Stimulated activated naive CD8-positive, alpha-beta T cell treated with anti-CD3 and anti-CD28 coated beads, Interleukin-15, amount 100 ng/mL, for 72 hours (primary cell): Measurements from ENCODE around the gene SPATA20.

Source experiments
- ATAC-seq: fragments of 150-1000 bp; cut with Tn5 transposase; 2 replicates; pipeline ENCODE4 v1.10.0; 2021; ENCODE audit warnings: mild to moderate bottlenecking, moderate library complexity
- DNase-seq, 2 donors: peaks; one replicate each; pipeline ENCODE4 v3.0.0; 2021 to 2022
- H3K27ac Mint-ChIP-seq, 2 donors: one replicate each; pipeline ENCODE4 v1.8.0; 2022; ENCODE audit warnings: mild to moderate bottlenecking in 2 of 2, mixed read lengths in 2 of 2, moderate library complexity in 2 of 2
- H3K27me3 Mint-ChIP-seq: one replicate; pipeline ENCODE4 v1.8.0; 2022; ENCODE audit warnings: mixed read lengths
- H3K4me1 Mint-ChIP-seq: one replicate; pipeline ENCODE4 v1.8.0; 2022; ENCODE audit warnings: mild to moderate bottlenecking, mixed read lengths
- H3K4me3 Mint-ChIP-seq, 2 donors: one replicate each; pipeline ENCODE4 v1.8.0; 2022; ENCODE audit warnings: mild to moderate bottlenecking in 2 of 2, mixed read lengths in 2 of 2, moderate library complexity in 1 of 2
- H3K9me3 Mint-ChIP-seq, 2 donors: one replicate each; pipeline ENCODE4 v1.8.0; 2022; ENCODE audit warnings: mixed read lengths in 2 of 2

SPATA20 gene

DNA sequence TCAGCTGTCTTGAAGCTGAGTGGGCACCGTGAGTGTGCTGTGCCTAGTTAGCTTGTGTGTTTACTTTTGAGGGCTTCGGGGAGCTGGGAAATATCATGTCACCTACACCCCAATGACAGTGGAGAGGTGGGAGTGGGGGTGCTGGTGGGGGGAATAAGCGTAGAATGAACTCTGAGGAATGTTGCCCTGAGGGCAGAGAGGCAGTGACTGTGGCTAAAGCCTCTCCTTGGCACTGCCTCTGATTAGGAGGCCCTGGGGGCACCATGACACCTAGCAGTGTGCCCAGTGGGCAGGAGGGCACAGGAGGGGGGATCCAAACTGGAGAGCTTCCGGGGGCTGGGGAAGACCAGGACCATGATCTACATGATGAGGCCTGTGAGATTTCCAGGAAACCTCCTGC is 38.4 kb downstream of the SPATA20 start:
- ATAC-seq (no peak), DNase-seq (no peak)
- Mint-ChIP-seq H3K27me3 (peaks cover 27% of the 10 kb centered on the region), H3K27ac (peak overlapping the region in 1 of 2 donors; percentile 21), H3K9me3 (no peaks in the 10 kb centered on the region), H3K4me3 (no peak overlapping the region), H3K4me1 (no peaks in the 10 kb centered on the region)

DNA sequence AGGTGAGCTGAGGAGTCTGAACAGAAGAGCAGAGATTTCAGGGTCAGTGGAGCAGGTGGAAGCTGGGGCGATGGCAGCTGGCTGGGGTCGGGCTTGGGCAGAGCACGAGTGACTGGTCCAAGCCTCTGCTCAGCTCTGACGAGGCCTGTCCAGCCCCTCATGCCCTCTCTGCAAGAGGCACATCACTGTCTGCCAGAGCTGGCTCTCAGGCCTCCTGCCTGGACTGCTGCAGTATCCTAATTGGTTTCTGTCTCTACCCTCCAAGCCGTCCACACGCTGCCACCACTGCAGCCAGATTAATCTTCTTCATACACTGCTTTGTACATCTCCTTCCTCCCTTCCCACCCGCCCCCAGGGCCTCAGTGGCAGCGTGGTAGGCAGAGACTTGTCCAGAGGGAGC is 38.9 kb downstream of the SPATA20 start:
- Mint-ChIP-seq H3K4me1 (no peaks in the 10 kb centered on the region), H3K4me3 (no peak overlapping the region), H3K9me3 (no peaks in the 10 kb centered on the region), H3K27ac (peak overlapping the region in 1 of 2 donors; percentile 21), H3K27me3 (peaks cover 22% of the 10 kb centered on the region)
- DNase-seq (no peak), ATAC-seq (no peak)

DNA sequence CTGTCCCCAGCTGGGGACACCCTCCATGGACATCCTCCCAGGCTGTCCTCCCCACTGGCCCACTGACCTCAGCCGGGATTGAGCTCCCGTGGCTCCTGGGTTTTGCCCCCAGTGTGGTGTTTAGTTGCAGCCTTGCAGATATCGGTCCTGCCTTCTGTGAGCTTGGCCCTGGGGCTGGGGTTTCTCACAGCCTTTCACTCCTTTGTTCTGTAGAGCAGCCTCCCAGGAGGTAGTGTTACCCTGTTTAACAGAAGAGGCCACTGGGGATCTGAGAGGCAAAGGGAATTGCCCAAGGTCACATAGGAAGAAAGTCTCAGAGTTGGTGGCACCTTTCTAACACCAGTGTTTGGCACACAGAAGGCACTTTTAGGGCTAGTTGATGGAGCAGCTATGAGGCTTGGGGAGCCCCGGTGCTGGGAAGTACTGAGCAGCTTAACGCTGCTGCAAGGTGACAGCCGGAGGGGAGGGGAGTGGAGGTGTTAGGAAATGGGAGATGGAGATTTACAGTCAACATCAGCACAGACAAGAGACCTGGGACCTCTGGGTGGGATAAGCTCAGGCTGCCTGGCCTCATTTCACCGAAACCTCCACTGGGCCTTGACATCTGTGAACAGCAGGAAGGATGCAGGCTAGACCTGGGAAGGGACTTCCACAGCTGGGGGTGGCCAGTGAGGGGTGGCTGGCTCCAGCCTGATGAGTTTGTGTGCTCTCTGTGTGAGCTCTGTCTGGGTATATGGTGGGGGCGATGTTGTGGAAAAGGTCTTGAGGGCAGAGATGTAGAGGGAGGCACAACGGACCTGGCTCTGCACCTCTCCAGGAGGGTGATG is 39.7 kb downstream of the SPATA20 start:
- no peak for DNase-seq
- Mint-ChIP-seq H3K27ac (peak overlapping the region in 1 of 2 donors; percentile 74), H3K9me3 (no peaks in the 10 kb centered on the region), H3K4me3 (no peak overlapping the region), H3K27me3 (peaks cover 22% of the 10 kb centered on the region), H3K4me1 (no peaks in the 10 kb centered on the region)
- ATAC-seq: no peak

DNA sequence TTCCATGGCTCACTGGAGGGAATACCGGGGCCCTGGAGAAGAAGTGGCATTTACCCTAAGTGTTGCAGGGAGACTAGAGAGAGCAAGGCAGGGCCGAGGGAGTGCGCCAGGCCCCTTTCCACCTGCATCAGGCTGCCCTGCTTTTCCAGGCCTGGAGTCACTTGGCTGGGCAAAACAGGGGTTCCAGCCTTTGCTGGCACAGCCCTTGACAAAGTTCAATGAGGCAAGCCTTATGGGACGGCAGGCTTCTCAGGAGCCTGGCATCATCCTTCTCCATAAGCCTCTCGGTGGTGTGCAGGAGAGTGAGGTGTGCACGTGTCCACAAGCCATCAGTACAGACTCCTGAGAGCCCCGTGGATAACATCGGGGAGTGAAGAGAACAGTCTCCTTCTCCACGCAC is 40.6 kb downstream of the SPATA20 start:
- Mint-ChIP-seq H3K27ac (no peak overlapping the region), H3K27me3 (peaks cover 13% of the 10 kb centered on the region), H3K9me3 (no peaks in the 10 kb centered on the region), H3K4me3 (no peak overlapping the region), H3K4me1 (no peaks in the 10 kb centered on the region)
- DNase-seq: no peak
- ATAC-seq: no peak

DNA sequence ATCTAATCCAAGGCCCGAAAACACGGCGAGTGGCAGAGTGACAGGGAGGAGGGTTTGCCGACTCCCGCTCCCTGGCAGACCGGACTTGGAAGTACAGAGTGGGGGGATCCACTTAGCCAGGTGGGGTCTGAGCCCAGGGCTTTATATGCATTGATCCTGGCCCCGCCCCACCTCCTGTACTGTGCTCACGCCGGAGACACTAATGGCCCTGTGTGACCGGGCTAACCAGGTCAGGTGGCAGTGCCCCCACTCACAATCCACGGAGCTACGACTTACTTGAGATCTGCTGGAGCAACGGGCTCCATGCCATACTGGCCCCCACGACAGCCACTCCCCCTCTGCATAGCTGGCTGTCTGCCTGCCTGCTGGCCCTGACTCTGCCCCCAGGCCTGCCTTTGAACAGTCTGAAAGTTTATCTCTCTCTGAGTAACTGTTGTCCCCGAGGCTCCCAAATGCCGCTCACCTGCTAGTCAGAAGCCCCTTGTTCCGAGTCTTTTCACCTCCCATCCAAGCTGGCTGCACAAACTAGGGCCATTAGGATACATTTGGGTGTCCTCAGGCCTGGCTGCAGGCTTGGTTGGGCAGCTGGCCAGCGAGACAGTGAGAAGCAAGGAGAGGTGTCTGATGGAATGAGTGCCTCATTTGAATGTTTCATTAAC is 41.5 kb downstream of the SPATA20 start:
- peaks cover 8% of the 10 kb centered on the region for H3K27me3 Mint-ChIP-seq
- H3K9me3 Mint-ChIP-seq: no peaks in the 10 kb centered on the region
- H3K4me3 Mint-ChIP-seq: no peak overlapping the region
- ATAC-seq (no peak), DNase-seq (no peak)
- no peak overlapping the region for H3K27ac Mint-ChIP-seq
- H3K4me1 Mint-ChIP-seq: no peaks in the 10 kb centered on the region

DNA sequence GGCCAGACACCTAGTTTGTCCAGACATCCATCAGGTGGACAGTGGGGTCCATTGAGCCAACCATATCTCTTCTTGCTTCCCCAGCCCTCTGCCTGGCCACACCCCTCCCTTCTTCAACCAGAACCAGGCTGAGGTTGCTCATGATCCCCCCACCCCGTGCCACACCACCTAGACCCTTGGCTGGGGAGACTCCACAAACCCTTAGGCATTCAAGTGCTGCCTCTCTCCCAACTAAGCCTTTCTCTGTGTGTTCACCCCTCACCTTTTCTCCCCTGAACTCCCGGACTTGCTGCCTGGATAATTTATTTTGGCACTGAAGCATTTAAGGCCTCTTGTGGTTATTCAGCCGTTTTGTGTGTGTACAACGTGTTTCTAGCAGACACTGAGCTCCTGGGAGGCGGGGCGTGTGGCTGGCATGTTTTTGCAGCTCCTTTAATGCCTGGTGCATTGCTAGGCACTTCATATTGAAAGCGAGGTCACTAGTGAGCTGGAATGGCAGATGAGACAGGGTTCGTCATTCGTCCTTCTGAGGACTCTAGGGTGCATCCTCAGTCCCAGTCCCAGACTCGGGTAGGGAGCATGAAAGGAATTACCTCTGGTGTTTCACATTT is 42.2 kb downstream of the SPATA20 start:
- ATAC-seq (no peak), DNase-seq (no peak)
- Mint-ChIP-seq H3K9me3 (no peaks in the 10 kb centered on the region), H3K27me3 (peaks cover 1% of the 10 kb centered on the region), H3K4me3 (no peak overlapping the region), H3K4me1 (no peaks in the 10 kb centered on the region), H3K27ac (no peak overlapping the region)

DNA sequence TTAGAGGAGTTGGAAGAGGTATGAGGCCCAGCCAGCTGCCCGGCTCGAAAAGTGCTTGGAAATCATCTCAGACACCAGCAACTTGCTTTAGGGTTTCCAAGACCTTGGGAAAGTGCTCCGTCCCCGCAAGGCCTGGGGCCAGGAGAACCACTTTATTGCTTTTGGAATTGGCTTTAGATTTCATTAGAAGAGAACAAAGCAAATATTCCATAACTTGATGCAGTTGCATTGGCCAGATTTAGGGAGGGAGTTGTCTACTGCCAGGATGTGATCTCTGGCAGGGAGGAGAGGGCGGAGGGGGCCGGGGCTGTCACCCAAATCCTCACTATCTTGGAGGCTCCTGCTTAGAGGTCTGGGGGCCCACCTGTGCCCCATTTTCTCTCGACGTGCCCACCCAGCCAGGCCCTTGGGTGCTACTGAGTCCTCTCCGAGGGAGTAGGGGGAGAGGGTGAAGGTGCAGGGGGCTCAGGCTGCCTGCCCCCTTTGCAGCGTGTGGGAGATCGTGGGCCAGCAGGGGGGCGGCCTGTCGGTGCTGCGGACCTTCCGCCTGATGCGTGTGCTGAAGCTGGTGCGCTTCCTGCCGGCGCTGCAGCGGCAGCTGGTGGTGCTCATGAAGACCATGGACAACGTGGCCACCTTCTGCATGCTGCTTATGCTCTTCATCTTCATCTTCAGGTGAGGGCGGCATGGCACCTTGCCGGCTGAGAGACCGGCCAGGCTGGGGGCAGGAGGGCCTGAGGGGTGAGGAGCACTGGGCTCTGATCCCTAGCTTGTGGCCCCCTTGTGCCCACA is 44.2 kb downstream of the SPATA20 start:
- no peak overlapping the region for H3K27ac Mint-ChIP-seq
- no peaks in the 10 kb centered on the region for H3K9me3 Mint-ChIP-seq
- H3K4me1 Mint-ChIP-seq: no peaks in the 10 kb centered on the region
- ATAC-seq (no peak), DNase-seq (no peak)
- no peaks in the 10 kb centered on the region for H3K27me3 Mint-ChIP-seq
- no peak overlapping the region for H3K4me3 Mint-ChIP-seq

DNA sequence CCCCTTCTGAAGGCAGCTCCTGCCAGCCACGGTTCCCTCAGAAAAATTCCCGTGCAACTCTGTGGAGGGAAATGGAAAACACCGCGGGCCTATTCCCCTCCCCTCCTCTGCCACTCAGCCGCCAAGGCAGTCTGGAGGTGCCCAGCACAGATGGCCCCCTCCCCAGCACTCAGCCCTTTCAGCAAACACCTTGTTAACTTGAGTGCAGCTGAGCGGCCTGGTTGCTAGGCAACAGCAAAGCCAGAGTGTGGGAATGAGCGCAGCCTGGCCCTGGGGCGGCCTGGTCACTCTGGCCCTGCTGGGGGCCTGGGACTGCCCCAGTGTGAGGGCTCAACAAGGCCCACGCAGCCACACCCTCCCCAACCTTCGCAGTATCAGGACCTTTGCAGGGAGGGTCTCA is 46.3 kb downstream of the SPATA20 start:
- H3K27ac Mint-ChIP-seq: no peak overlapping the region
- no peaks in the 10 kb centered on the region for H3K9me3 Mint-ChIP-seq
- ATAC-seq (no peak), DNase-seq (no peak)
- H3K27me3 Mint-ChIP-seq: no peaks in the 10 kb centered on the region
- no peaks in the 10 kb centered on the region for H3K4me1 Mint-ChIP-seq
- no peak overlapping the region for H3K4me3 Mint-ChIP-seq

DNA sequence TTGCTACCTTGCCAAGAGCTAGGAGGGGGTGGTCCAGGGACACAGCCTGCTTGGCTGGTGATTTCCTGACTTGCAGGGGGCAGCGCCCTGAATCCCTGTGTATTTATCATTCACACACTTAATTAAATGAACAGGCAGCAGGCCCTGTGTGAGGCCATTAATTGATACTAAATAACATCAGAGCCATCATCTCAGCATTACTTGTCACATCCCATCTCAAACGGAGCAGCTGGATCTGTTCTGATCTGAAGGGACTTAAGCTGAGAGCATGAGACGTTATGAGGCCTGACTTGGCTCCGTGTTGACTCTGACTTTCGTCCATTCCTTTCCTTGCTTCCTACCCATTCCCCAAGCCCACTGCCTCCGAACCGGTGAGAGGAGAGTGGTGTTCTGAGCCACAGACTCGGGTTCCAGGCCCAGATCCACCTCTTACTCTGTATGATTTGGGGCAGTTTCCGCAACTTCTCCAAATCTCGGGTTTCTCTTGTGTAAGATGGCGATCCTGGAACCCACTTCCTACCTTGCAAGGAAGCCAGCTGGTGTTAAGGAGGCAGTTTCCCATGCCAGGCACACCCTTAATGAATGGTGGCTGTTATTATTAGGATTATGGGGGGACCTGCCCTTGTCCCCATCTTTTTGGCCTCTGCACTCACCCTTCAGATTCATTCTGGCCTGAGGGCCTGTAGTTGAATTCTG is 47.3 kb downstream of the SPATA20 start:
- H3K4me1 Mint-ChIP-seq: no peaks in the 10 kb centered on the region
- no peak for ATAC-seq
- H3K27ac Mint-ChIP-seq: no peak overlapping the region
- no peak for DNase-seq
- no peaks in the 10 kb centered on the region for H3K27me3 Mint-ChIP-seq
- no peak overlapping the region for H3K4me3 Mint-ChIP-seq
- no peaks in the 10 kb centered on the region for H3K9me3 Mint-ChIP-seq

DNA sequence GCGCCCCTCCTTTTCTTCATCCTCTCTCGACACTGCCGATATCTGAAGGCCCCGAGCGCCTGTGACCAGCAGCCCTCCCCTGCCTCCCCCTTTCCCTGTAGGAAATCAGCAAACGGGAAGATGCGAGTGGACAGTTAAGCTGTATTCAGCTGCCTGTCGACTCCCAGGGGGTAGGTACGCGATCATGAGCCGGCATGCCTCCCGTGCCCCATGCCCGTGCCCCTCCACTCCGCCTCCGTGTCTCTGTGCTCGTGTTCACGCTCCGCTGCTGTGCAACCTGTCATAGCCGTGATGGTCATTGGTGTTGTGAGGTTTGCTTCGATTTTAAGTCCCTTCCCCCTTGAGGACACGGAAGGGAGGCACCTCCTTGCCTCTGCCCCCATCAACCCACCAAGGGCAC is 47.9 kb downstream of the SPATA20 start:
- Mint-ChIP-seq H3K4me1 (no peaks in the 10 kb centered on the region), H3K27ac (no peak overlapping the region), H3K27me3 (no peaks in the 10 kb centered on the region), H3K4me3 (no peak overlapping the region), H3K9me3 (no peaks in the 10 kb centered on the region)
- ATAC-seq (no peak), DNase-seq (no peak)

DNA sequence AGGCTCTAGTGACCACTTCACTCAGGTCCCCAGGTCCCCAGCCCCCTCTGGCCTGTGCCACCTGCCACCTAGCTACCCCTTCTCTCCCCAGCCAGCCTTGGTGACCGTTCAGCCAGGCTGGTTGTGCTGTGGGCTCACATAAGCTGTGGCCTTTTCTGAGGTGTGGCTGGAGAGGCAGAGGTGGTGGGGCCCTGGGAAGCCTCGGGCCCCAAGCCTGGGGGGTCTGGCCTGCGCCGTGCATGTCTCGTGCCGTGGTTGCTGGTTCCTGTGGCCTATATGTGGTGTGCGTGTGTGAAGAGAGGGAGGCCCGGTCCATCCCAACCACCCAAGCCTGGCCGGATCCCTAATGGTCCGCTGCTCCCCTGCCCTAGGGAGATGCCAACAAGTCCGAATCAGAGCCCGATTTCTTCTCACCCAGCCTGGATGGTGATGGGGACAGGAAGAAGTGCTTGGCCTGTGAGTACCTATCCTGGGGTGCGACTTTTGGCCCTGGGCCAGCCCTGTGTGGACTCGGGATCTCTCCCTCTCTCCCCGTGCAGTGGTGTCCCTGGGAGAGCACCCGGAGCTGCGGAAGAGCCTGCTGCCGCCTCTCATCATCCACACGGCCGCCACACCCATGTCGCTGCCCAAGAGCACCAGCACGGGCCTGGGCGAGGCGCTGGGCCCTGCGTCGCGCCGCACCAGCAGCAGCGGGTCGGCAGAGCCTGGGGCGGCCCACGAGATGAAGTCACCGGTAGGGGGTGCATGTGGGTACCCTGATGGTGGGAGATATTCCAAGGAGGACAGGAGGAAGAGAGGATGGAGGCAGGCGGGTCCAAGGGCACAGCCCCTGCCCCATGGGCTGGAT is 49.4 kb downstream of the SPATA20 start:
- DNase-seq: no peak
- peak overlapping the region in 1 of 2 donors; percentile 63 for H3K27ac Mint-ChIP-seq
- ATAC-seq: peak; percentile 42
- H3K9me3 Mint-ChIP-seq: no peaks in the 10 kb centered on the region
- peaks cover 8% of the 10 kb centered on the region for H3K27me3 Mint-ChIP-seq
- H3K4me3 Mint-ChIP-seq: no peak overlapping the region
- H3K4me1 Mint-ChIP-seq: no peaks in the 10 kb centered on the region

DNA sequence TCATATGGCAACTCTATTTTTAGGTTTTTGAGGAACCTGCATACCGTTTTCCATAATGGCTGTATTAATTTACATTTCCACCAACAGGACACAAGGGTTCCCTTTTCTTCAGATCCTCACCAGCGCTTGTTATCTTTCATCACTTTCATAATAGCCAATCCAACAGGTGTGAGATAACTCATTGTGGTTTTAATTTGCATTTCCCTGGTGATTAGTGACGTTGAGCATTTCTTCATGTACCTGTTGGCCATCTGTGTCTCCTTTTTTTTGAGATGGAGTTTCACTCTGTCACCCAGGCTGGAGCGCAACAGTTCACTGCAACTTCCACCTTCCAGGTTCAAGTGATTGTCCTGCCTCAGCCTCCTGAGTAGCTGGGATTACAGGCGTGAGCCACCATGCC is 51.5 kb downstream of the SPATA20 start:
- Mint-ChIP-seq H3K9me3 (no peaks in the 10 kb centered on the region), H3K4me3 (no peak overlapping the region), H3K4me1 (no peaks in the 10 kb centered on the region), H3K27me3 (peaks cover 25% of the 10 kb centered on the region), H3K27ac (no peak overlapping the region)
- DNase-seq: no peak
- ATAC-seq: no peak

DNA sequence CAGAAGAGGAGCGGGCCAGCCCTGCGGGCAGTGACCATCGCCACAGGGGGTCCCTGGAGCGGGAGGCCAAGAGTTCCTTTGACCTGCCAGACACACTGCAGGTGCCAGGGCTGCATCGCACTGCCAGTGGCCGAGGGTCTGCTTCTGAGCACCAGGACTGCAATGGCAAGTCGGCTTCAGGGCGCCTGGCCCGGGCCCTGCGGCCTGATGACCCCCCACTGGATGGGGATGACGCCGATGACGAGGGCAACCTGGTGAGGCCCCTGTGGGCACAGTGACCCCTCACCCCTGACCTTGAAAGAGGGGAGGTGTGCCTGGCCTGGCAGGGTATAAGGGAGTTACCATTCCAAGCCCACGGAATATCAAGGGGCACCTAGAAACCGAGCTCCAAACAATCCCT is 52.6 kb downstream of the SPATA20 start:
- no peaks in the 10 kb centered on the region for H3K9me3 Mint-ChIP-seq
- no peaks in the 10 kb centered on the region for H3K4me1 Mint-ChIP-seq
- H3K27me3 Mint-ChIP-seq: peaks cover 36% of the 10 kb centered on the region
- ATAC-seq: no peak
- H3K4me3 Mint-ChIP-seq: no peak overlapping the region
- H3K27ac Mint-ChIP-seq: no peak overlapping the region
- DNase-seq: no peak

DNA sequence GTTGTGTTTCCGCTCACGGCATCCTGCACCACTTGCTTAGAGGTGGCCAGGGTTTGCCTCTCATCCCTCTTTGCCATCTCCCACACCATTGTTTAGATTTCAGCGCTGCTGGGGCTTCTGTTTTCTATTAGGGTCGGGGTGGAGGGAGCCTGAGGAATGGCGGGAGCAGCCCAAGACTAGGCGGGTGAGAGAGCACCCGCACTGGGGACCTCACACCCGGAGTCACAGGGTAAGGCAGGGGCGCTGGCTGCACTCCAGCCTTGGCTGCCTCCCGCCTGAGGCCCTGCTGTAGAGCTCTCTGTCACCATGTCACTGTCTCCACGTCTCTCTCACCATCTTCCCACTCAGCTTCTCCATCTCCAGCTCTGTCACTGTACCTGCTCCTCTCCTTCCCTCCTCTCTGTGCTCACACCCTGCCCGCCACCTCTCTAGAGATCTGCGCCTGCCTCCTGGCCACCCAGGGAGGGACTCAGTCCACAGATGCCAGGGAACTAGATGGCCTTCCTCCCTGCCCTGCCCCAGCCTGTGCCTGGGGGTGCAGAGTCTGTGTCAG is 54.9 kb downstream of the SPATA20 start:
- no peak for DNase-seq
- no peak for ATAC-seq
- H3K4me3 Mint-ChIP-seq: no peak overlapping the region
- peaks cover 50% of the 10 kb centered on the region for H3K27me3 Mint-ChIP-seq
- H3K27ac Mint-ChIP-seq: no peak overlapping the region
- H3K9me3 Mint-ChIP-seq: no peaks in the 10 kb centered on the region
- H3K4me1 Mint-ChIP-seq: no peaks in the 10 kb centered on the region
